H9 (cell line): ENCODE results near the gene SCO2. TPM values are rescaled to one million over a fixed set of nuclear protein-coding genes. Genes with fewer than 3 reads are reported as not detected.

Experiments
- DNase-seq: peaks from one replicate; pipeline ENCODE4 v3.0.0-alpha.2; 2017
- H2AFZ ChIP-seq: one replicate; pipeline ENCODE4 v1.6.1; 2013; ENCODE audit warnings: mild to moderate bottlenecking, low read length, control low read depth, moderate library complexity
- H2AK5ac ChIP-seq: 2 replicates; pipeline ENCODE4 v1.6.1; 2013; ENCODE audit warnings: low read length, control low read depth, mixed read lengths; ENCODE audit not compliant: insufficient read length
- H2BK120ac ChIP-seq: one replicate; pipeline ENCODE4 v1.6.1; 2013; ENCODE audit warnings: low read depth, mild to moderate bottlenecking, low read length, control low read depth, inconsistent platforms; ENCODE audit not compliant: poor library complexity, severe bottlenecking
- H2BK12ac ChIP-seq: 2 replicates; pipeline ENCODE4 v1.6.1; 2013; ENCODE audit warnings: low read length, control low read depth, mixed read lengths, low read depth; ENCODE audit not compliant: insufficient read length
- H2BK15ac ChIP-seq: 2 replicates; pipeline ENCODE4 v1.6.1; 2013; ENCODE audit warnings: low read depth, low read length, control low read depth
- H2BK20ac ChIP-seq: one replicate; pipeline ENCODE4 v1.6.1; 2013; ENCODE audit warnings: low read depth, mild to moderate bottlenecking, low read length, control low read depth, inconsistent platforms; ENCODE audit not compliant: poor library complexity, severe bottlenecking
- H2BK5ac ChIP-seq: 2 replicates; pipeline ENCODE4 v1.6.1; 2013; ENCODE audit warnings: low read length, control low read depth, mixed read lengths; ENCODE audit not compliant: insufficient read length
- H3K14ac ChIP-seq: 2 replicates; pipeline ENCODE4 v1.6.1; 2013; ENCODE audit warnings: low read length, control low read depth; ENCODE audit not compliant: insufficient read depth
- H3K18ac ChIP-seq: 2 replicates; pipeline ENCODE4 v1.6.1; 2013; ENCODE audit warnings: low read depth, mild to moderate bottlenecking, mixed read lengths, low read length, control low read depth; ENCODE audit not compliant: insufficient read length
- H3K23ac ChIP-seq: 2 replicates; pipeline ENCODE4 v1.6.1; 2013; ENCODE audit warnings: low read length, control low read depth, mixed read lengths, low read depth; ENCODE audit not compliant: insufficient read length
- H3K23me2 ChIP-seq: 2 replicates; pipeline ENCODE4 v1.6.1; 2013; ENCODE audit warnings: low read depth, mild to moderate bottlenecking, mixed read lengths, low read length, control low read depth; ENCODE audit not compliant: insufficient read length, poor library complexity, severe bottlenecking
- H3K27ac ChIP-seq: 2 replicates; pipeline ENCODE4 v1.5.1; 2013; ENCODE audit warnings: low read length, control low read depth, mixed read lengths, low read depth; ENCODE audit not compliant: insufficient read length
- H3K27me3 ChIP-seq: 2 replicates; pipeline ENCODE4 v1.6.1; 2013; ENCODE audit warnings: low read length, control low read depth, inconsistent platforms; ENCODE audit not compliant: insufficient read depth
- H3K4ac ChIP-seq: 2 replicates; pipeline ENCODE4 v1.6.1; 2013; ENCODE audit warnings: low read depth, mild to moderate bottlenecking, control low read depth, inconsistent platforms, low read length, moderate library complexity
- H3K4me1 ChIP-seq: 2 replicates; pipeline ENCODE4 v1.6.1; 2013; ENCODE audit warnings: low read length, control low read depth, inconsistent platforms; ENCODE audit not compliant: insufficient read depth
- H3K4me2 ChIP-seq: 2 replicates; pipeline ENCODE4 v1.6.1; 2013; ENCODE audit warnings: low read length, control low read depth, mixed read lengths; ENCODE audit not compliant: insufficient read length, insufficient read depth
- H3K56ac ChIP-seq: 2 replicates; pipeline ENCODE4 v1.6.1; 2013; ENCODE audit warnings: low read depth, mild to moderate bottlenecking, mixed read lengths, low read length, control low read depth; ENCODE audit not compliant: insufficient read length
- H3K79me1 ChIP-seq: 2 replicates; pipeline ENCODE4 v1.6.1; 2013; ENCODE audit warnings: low read depth, mild to moderate bottlenecking, moderate library complexity, low read length, control low read depth, inconsistent platforms; ENCODE audit not compliant: insufficient read depth, poor library complexity, severe bottlenecking
- H3K79me2 ChIP-seq: 2 replicates; pipeline ENCODE4 v1.6.1; 2013; ENCODE audit warnings: low read length, control low read depth, inconsistent platforms; ENCODE audit not compliant: insufficient read depth
- H3K9ac ChIP-seq: 2 replicates; pipeline ENCODE4 v1.6.1; 2013; ENCODE audit warnings: low read length, control low read depth, mixed read lengths; ENCODE audit not compliant: insufficient read length; ENCODE audit errors: extremely low read depth
- H3K9me3 ChIP-seq: one replicate; pipeline ENCODE4 v1.6.1; 2013; ENCODE audit warnings: low read depth, low read length, inconsistent platforms; ENCODE audit not compliant: control insufficient read depth
- H3T11ph ChIP-seq: one replicate; pipeline ENCODE4 v1.6.1; 2013; ENCODE audit warnings: mild to moderate bottlenecking, low read length, control low read depth, inconsistent platforms
- H4K20me1 ChIP-seq: one replicate; pipeline ENCODE4 v1.6.1; 2013; ENCODE audit not compliant: control insufficient read depth, insufficient read length, insufficient read depth
- H4K5ac ChIP-seq: 2 replicates; pipeline ENCODE4 v1.6.1; 2013; ENCODE audit warnings: low read depth, mild to moderate bottlenecking, mixed read lengths, low read length, control low read depth; ENCODE audit not compliant: insufficient read length
- H4K8ac ChIP-seq: replicated peaks from 2 replicates; pipeline ENCODE4 v1.6.1; 2013; ENCODE audit warnings: low read length, control low read depth, mixed read lengths, low read depth; ENCODE audit not compliant: insufficient read length
- H4K91ac ChIP-seq: 2 replicates; pipeline ENCODE4 v1.6.1; 2013; ENCODE audit warnings: low read depth, mild to moderate bottlenecking, moderate library complexity, mixed read lengths, low read length, control low read depth; ENCODE audit not compliant: insufficient read length
- H3K27ac Mint-ChIP-seq, 3 experiments: 2 replicates in 2 of 3; 3 replicates in 1 of 3; pipeline ENCODE4 v1.8.0; 2020 to 2021; ENCODE audit warnings: mixed read lengths in 3 of 3, mild to moderate bottlenecking in 1 of 3, moderate library complexity in 1 of 3
- H3K27me3 Mint-ChIP-seq: 2 replicates; pipeline ENCODE4 v1.8.0; 2021; ENCODE audit warnings: low read depth, mild to moderate bottlenecking, moderate library complexity, mixed read lengths
- H3K36me3 Mint-ChIP-seq, 3 experiments: 2 replicates in 2 of 3; 3 replicates in 1 of 3; pipeline ENCODE4 v1.8.0; 2020 to 2021; ENCODE audit warnings: low read depth in 3 of 3, mixed read lengths in 3 of 3; ENCODE audit not compliant: insufficient read depth in 1 of 3
- H3K4me1 Mint-ChIP-seq, 2 experiments: 2 replicates each; pipeline ENCODE4 v1.8.0; 2020; ENCODE audit warnings: mixed read lengths in 2 of 2
- H3K4me3 Mint-ChIP-seq, 2 experiments: 2 replicates in 1 of 2; 3 replicates in 1 of 2; pipeline ENCODE4 v1.8.0; 2020 to 2021; ENCODE audit warnings: mild to moderate bottlenecking in 2 of 2, mixed read lengths in 2 of 2, moderate library complexity in 1 of 2
- H3K9me3 Mint-ChIP-seq, 2 experiments: 2 replicates in 1 of 2; 3 replicates in 1 of 2; pipeline ENCODE4 v1.8.0; 2020; ENCODE audit warnings: mild to moderate bottlenecking in 2 of 2, mixed read lengths in 2 of 2, moderate library complexity in 1 of 2
- CTCF ChIP-seq: fragments of 200-600 bp; sonication (generic); conservative IDR thresholded peaks from 3 replicates; pipeline ENCODE4 v1.8.0; 2021; ENCODE audit warnings: antibody characterized with exemption, mild to moderate bottlenecking
- WGBS: extraction: QIAGEN DNeasy Blood & Tissue Kit; methylation state at CpG from one replicate; pipeline ENCODE4 v1.1.7; 2013; ENCODE audit warnings: missing lambda C conversion rate, low lambda C conversion rate, mixed read lengths; ENCODE audit not compliant: insufficient read length; ENCODE audit errors: extremely low coverage; 5-methylcytosine and 5-hydroxymethylcytosine counted together
- total RNA-seq: library from RNA; stranded (reverse); gene quantifications from 2 replicates; pipeline ENCODE4 v1.2.1, GENCODE V29; 2021

SCO2 gene
- total RNA-seq, 1 experiment from 2014 or later, result 3.3 TPM

GRCh38 chr22:50474710-50475651 lies 50.4 kb downstream of the SCO2 start, which contains the start of gene SBF1:
Gene SBF1 (minus strand): TSS chr22:50475035. CDS start chr22:50474840, 195 bp downstream.
- H3K27me3 Mint-ChIP-seq, result peaks cover 27% of the 10 kb centered on the region
- H3K79me2 ChIP-seq, result peaks cover 16% of the 10 kb centered on the region; the same call in 1 of the 2 replicates
- no peak within 1 kb of the TSS for H2AFZ ChIP-seq
- no peak within 1 kb of the TSS for H4K91ac ChIP-seq
- H3K27ac ChIP-seq, result no peak within 1 kb of the TSS
- peaks cover 0 to 7% (median 0%) of the 10 kb centered on the region in 3 experiments; a peak in 4 of 7 replicates for H3K36me3 Mint-ChIP-seq
- H4K8ac ChIP-seq, result no peak within 1 kb of the TSS
- H3K4me1 Mint-ChIP-seq, result peaks cover 33 to 39% of the 10 kb centered on the region in 2 experiments
- H3K9me3 Mint-ChIP-seq, result no peaks in the 10 kb centered on the region
- no peak within 1 kb of the TSS for H2BK15ac ChIP-seq
- H2BK120ac ChIP-seq, result no peak within 1 kb of the TSS
- H3K9ac ChIP-seq, result peak within 1 kb of the TSS; percentile 42
- no peaks in the 10 kb centered on the region for H3K9me3 ChIP-seq
- H3T11ph ChIP-seq, result no peak within 1 kb of the TSS
- no peak within 1 kb of the TSS for H2BK5ac ChIP-seq
- no peak within 1 kb of the TSS for H2AK5ac ChIP-seq
- H3K4me2 ChIP-seq, result peak within 1 kb of the TSS; percentile 68
- H3K23me2 ChIP-seq, result peaks cover 13% of the 10 kb centered on the region
- H3K4ac ChIP-seq, result no peak within 1 kb of the TSS
- H4K5ac ChIP-seq, result no peak within 1 kb of the TSS
- peak within 1 kb of the TSS; percentile 39 for H3K18ac ChIP-seq
- H4K20me1 ChIP-seq, result peaks cover 4% of the 10 kb centered on the region
- WGBS, result no CpG with 5 or more reads among the region's 97 CpGs
- peaks cover 14% of the 10 kb centered on the region for H3K79me1 ChIP-seq
- H3K4me1 ChIP-seq, result no peaks in the 10 kb centered on the region; the same call in 1 of the 2 replicates
- H3K27ac Mint-ChIP-seq, result peak within 1 kb of the TSS in 1 of 3 experiments; percentile 61; a peak in 2 of 7 replicates
- H3K14ac ChIP-seq, result peak within 1 kb of the TSS; percentile 58
- no peak for TF ChIP-seq CTCF
- peaks cover 4% of the 10 kb centered on the region; the same call in 1 of the 2 replicates for H3K27me3 ChIP-seq
- DNase-seq, result peak; percentile 91
- no peak within 1 kb of the TSS for H3K56ac ChIP-seq
- no peak within 1 kb of the TSS for H3K23ac ChIP-seq
- no peak within 1 kb of the TSS for H2BK20ac ChIP-seq
- no peak within 1 kb of the TSS for H2BK12ac ChIP-seq
- H3K4me3 Mint-ChIP-seq, result peak within 1 kb of the TSS; percentile 81 to 91
